ENCODE measurements around the gene USP10. TPM values are rescaled to one million over a fixed set of nuclear protein-coding genes. Genes with fewer than 3 reads are reported as not detected.

The USP10 gene
- total RNA-seq, 1 donor from 2014 or later = 33.7 TPM

GRCh38 chr16:84661418-84662060, 38.3 kb upstream of the USP10 start:
- TF ChIP-seq CTCF (IDR thresholded peaks at IDR 0.05; ENCODE audit: insufficient read depth, low read length, severe bottlenecking) = no peak
- Histone ChIP-seq H3K36me3 (ENCODE audit: control insufficient read depth, insufficient read depth, low read length) (peaks cover 45% of the 10 kb centered on the region), H3K4me3 (ENCODE audit: low read depth, low read length) (no peak overlapping the region), H3K27me3 (ENCODE audit: control insufficient read depth, insufficient read depth, low read length) (no peaks in the 10 kb centered on the region)
- FAIRE-seq = no peak
- DNase-seq (ENCODE audit: low read depth) = no peak

GRCh38 chr16:84662471-84662870, 37.3 kb upstream of the USP10 start:
- Histone ChIP-seq H3K4me3 (ENCODE audit: low read depth, low read length) (no peak overlapping the region), H3K27me3 (ENCODE audit: control insufficient read depth, insufficient read depth, low read length) (no peaks in the 10 kb centered on the region), H3K36me3 (ENCODE audit: control insufficient read depth, insufficient read depth, low read length) (peaks cover 37% of the 10 kb centered on the region)
- DNase-seq (ENCODE audit: low read depth) (no peak), FAIRE-seq (no peak)
- no peak for TF ChIP-seq CTCF (IDR thresholded peaks at IDR 0.05; ENCODE audit: insufficient read depth, low read length, severe bottlenecking)

GRCh38 chr16:84663433-84664101, 36.2 kb upstream of the USP10 start:
- DNase-seq (ENCODE audit: low read depth) (no peak), FAIRE-seq (peak; percentile 50)
- TF ChIP-seq CTCF (IDR thresholded peaks at IDR 0.05; ENCODE audit: insufficient read depth, low read length, severe bottlenecking) = no peak
- Histone ChIP-seq H3K27me3 (ENCODE audit: control insufficient read depth, insufficient read depth, low read length) (no peaks in the 10 kb centered on the region), H3K36me3 (ENCODE audit: control insufficient read depth, insufficient read depth, low read length) (peaks cover 31% of the 10 kb centered on the region), H3K4me3 (ENCODE audit: low read depth, low read length) (no peak overlapping the region)

GRCh38 chr16:84665359-84665758, 34.4 kb upstream of the USP10 start:
- no peaks in the 10 kb centered on the region for H3K27me3 ChIP-seq (ENCODE audit: control insufficient read depth, insufficient read depth, low read length)
- FAIRE-seq (no peak), DNase-seq (ENCODE audit: low read depth) (no peak)
- no peak for TF ChIP-seq CTCF (IDR thresholded peaks at IDR 0.05; ENCODE audit: insufficient read depth, low read length, severe bottlenecking)
- H3K36me3 ChIP-seq (ENCODE audit: control insufficient read depth, insufficient read depth, low read length) = peaks cover 20% of the 10 kb centered on the region
- H3K4me3 ChIP-seq (ENCODE audit: low read depth, low read length) = no peak overlapping the region

- FAIRE-seq (no peak), DNase-seq (ENCODE audit: low read depth) (no peak)
- TF ChIP-seq CTCF (IDR thresholded peaks at IDR 0.05; ENCODE audit: insufficient read depth, low read length, severe bottlenecking) = no peak
- no peaks in the 10 kb centered on the region for H3K27me3 ChIP-seq (ENCODE audit: control insufficient read depth, insufficient read depth, low read length)
- H3K36me3 ChIP-seq (ENCODE audit: control insufficient read depth, insufficient read depth, low read length) = peaks cover 20% of the 10 kb centered on the region
- H3K4me3 ChIP-seq (ENCODE audit: low read depth, low read length) = no peak overlapping the region
Measured at GRCh38 chr16:84665843-84666242, 34.0 kb upstream of the USP10 start.

Measured in bronchial epithelial cell (primary cell).